ENCODE results near the gene GFRA1. TPM values are rescaled to one million over a fixed set of nuclear protein-coding genes. Genes with fewer than 3 reads are reported as not detected.

Gene GFRA1
- total RNA-seq, 1 donor from 2014 or later = 7.3 TPM

DNA sequence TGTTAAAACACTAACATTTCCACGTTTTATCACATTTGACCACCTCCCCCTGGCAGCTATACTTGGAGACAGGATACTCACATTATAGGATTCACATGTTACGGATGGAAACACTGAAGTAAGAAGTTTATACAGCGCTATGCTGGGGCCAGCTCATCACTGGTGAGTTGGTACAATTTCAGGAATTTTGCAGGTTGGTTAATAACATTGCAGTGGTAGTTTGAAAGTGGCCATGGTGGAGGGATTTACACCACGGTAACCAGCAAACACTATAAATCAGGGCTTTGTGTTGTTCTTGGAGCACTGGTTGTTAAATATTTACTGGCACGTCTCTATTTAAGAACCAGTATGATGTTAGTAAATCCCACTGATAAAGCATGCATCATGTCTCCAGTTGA lies 174.0 kb downstream of the GFRA1 start:
- ATAC-seq (no peak), DNase-seq (ENCODE audit: missing footprints) (no peak)

DNA sequence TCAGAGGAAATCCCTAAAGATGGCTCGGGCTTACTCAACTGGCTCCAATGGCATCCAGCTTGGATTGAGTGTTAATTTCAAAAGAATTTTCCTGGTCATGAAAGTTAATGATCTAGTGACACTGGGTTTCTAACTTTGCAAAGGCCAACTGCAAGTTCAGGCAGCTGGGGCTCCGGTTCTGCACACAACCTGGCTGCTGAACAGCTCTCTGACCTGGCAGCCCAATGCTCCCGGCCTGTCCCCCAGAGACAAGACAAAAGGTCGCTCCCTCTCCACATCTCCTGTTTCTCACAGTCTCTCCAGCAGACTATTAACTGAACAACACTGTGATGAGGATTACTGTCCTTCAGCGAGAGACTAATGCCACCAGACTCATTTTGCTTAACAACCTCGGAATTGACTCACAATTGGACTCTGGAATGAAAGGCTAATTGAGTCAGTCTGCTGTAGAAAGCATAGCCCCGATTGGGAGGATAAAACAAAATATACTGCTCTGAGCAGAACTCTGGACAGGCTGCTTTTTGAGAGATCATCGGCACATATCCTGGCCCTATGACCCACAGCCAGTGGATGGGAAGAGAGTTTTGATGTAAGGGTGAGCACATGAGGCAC lies 174.5 kb downstream of the GFRA1 start:
- DNase-seq (ENCODE audit: missing footprints) = no peak
- intact Hi-C loops (cut with DNase I) = no loop called here
- no peak for ATAC-seq

More for the DNA sequence above, 174.0 kb downstream of the GFRA1 start:
- intact Hi-C loops (cut with DNase I) = no loop called here

GRCh38 chr10:116097239-116097784 lies 175.7 kb downstream of the GFRA1 start:
- intact Hi-C loops (cut with DNase I) = no loop called here
- ATAC-seq = no peak
- DNase-seq (ENCODE audit: missing footprints) = no peak

DNA sequence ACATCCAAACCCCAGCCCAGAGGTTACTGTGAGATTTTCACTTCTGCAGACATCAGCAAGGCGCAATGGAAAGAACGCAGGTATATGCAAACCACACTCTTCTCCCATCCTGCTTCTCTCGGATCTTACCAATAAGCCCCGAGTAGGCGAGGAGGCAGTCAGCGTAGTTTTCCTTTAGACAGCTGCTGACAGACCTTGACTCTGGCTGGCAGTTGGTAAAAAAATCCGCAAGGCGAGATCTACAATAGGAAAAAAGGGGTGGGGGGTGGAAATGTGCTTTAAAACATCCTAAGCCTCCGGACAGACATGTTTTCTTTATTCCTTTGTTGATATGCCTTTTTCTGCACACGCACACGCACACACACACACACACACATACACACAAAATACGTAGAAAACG lies 176.5 kb downstream of the GFRA1 start:
- intact Hi-C loops (cut with DNase I) = no loop called here
- ATAC-seq (no peak), DNase-seq (ENCODE audit: missing footprints) (no peak)

- no peak for ATAC-seq
- intact Hi-C loops (cut with DNase I) = no loop called here
- no peak for DNase-seq (ENCODE audit: missing footprints)
Measured at GRCh38 chr10:116094356-116094755, 178.7 kb downstream of the GFRA1 start.

DNA sequence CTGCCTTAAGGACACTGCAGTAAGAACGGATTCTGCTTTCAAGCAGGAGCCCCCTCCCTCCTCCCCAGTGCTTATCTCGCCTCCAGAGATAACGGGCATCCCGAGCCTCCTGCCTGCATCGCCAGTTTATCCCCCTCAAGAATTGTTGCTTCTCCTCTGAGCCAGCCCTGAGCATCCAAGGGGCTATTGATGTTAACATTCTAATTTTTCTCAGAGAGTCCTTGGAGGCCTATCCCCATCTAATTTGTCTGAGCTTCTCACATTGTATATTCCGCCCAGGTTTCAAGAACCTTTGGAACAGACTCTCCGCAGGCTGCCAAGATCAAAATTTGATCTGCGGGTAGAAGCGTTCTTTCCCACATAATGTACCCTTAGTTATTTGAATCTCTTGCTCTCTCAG lies 180.0 kb downstream of the GFRA1 start:
- intact Hi-C loops (cut with DNase I) = no loop called here
- DNase-seq (ENCODE audit: missing footprints) (no peak), ATAC-seq (no peak)

DNA sequence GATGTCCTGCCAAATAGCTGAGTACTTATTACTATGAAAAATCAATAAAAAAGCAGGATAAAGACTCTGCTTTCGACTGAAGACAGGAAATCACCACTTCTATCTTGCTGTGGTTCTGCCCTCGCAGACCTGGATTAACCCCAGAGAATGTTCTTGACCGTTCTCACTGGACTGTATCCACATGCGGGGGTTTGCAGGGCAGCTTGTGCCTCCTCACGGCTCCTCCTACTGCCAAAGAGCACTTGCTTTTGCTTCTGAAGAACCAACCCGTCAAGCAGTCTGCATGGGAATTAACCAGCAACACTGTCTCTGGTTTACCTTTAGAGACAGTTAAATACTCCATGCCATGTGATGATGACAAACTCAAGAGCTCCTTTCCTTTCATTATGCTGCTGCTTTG lies 184.0 kb downstream of the GFRA1 start:
- intact Hi-C loops (cut with DNase I) = no loop called here
- DNase-seq (ENCODE audit: missing footprints) (no peak), ATAC-seq (no peak)

DNA sequence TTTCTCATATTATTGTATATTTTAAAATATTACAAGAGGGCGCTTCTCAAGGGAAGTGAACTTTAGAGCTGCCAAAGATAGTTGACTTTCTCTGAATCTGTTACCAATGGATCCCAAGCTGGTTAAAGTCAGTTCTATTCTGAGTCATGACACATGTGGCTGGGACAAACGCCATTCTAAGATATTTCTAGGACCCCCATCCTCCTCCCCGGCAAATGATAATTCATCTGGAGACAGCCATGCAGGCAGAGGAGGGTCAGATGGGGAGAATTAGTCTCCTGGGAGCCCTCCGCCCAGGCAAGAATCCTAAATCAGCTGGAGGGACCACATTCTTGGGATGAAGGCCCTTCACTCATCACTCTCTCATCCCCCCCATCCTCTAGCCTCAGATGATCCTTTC lies 187.7 kb downstream of the GFRA1 start:
- ATAC-seq = peak; percentile 39
- DNase-seq (ENCODE audit: missing footprints) = no peak

GRCh38 chr10:116084161-116084560 lies 188.8 kb downstream of the GFRA1 start:
- intact Hi-C loops (cut with DNase I) = no loop called here
- no peak for ATAC-seq
- DNase-seq (ENCODE audit: missing footprints) = no peak

More for the DNA sequence above, 187.7 kb downstream of the GFRA1 start:
- intact Hi-C loops (cut with DNase I) = no loop called here

- DNase-seq (ENCODE audit: missing footprints) (no peak), ATAC-seq (no peak)
- intact Hi-C loops (cut with DNase I) = no loop called here
Measured at GRCh38 chr10:116083226-116083762, 189.7 kb downstream of the GFRA1 start.

DNA sequence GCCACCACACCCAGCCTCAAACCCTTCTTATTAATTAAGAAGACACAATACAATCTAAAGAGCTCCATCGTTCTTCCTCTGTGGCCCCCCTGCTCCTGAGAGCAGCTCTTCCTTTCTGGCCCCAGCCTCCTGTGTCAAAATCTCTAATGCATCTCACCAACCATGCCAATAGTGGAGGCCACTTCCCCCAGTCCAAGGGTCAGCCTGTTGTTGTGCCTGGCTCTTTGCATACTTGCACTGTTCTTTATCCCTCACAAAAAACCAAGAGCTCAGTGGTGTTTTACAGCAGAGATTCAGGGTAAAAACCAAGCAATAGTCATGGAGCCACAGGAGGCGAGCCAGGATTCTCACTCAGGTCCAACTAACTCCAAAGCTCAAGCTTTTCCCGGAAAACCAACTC lies 190.2 kb downstream of the GFRA1 start:
- intact Hi-C loops (cut with DNase I) = no loop called here
- ATAC-seq = no peak
- no peak for DNase-seq (ENCODE audit: missing footprints)

DNA sequence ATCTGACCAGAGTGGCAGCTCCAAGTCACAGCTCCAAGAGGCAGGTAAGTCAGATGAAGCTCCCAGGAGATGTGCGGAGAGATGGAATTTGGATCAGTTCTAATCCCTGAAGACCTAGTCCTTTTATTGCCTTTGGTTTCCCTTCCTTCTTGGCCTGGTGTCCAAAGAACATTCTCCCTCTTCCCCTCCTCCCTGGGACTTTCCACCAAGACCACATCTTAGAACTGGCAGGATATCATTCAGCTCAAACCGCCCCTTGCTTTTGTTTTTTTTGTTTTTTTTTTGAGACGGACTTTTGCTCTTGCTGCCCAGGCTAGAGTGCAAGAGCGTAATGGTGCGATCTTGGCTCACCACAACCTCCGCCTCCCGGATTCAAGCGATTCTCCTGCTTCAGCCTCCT lies 190.8 kb downstream of the GFRA1 start:
- DNase-seq (ENCODE audit: missing footprints) (no peak), ATAC-seq (no peak)
- intact Hi-C loops (cut with DNase I) = no loop called here

DNA sequence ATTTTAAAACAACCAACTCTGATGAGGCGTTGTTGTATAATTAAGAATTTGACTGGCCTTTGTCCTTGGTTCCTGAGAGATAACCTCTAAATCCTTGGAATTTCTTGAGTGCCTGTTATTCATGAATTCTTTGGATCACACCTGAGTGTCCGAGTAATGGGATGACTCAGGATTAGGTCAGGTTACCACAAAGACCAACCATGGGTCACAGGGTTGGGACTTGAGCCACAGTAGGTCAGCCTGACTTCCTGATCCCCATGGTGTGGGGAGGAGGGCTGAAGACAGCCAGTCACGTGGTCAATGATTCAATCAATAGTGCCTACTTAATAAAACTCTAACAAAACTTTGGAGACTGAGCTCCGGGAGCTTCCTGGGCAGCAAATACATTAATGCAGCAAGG lies 192.5 kb downstream of the GFRA1 start:
- ATAC-seq = no peak
- no peak for DNase-seq (ENCODE audit: missing footprints)
- intact Hi-C loops (cut with DNase I) = no loop called here

DNA sequence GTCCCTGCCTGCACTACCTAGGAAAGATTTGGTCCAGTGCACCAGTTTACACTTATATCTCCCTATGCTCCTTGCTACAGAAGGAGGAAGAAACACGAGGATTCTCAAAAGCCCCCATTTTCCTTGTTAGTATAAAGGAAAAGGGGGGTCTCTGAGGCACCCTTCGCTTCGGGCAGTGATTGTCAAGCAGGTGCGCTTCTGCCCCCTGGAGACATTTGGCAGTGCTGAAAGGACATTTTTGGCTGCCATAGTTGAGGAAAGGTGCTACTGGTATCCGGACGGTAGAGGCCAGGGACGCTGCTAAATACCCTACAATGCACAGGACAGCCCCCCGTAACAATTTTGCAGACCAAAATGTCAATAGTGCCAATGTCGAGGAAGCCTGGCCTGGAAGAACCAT lies 193.7 kb downstream of the GFRA1 start:
- ATAC-seq = no peak
- intact Hi-C loops (cut with DNase I) = no loop called here
- no peak for DNase-seq (ENCODE audit: missing footprints)

GRCh38 chr10:116076621-116077020 lies 196.4 kb downstream of the GFRA1 start:
- DNase-seq (ENCODE audit: missing footprints) (no peak), ATAC-seq (no peak)
- intact Hi-C loops (cut with DNase I) = no loop called here

DNA sequence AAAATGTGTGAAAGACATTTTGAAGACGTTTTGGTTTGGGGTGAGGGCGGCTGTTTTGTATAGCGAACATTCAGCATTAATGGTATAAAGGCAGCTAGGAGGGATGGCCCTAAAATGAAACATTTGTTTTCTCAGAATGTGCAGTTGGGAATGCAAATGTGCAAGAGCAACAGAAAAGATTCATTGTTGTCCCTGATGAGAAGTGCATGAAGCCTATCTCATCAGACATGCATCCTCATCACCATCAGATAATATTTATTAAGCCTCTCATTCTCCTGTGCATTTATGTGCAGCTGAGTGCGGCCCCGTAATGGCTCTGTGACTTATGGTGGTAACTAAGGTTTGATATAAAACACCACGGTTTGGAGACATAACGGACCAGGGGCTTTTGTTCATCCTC lies 199.5 kb downstream of the GFRA1 start:
- no peak for ATAC-seq
- intact Hi-C loops (cut with DNase I) = no loop called here

DNA sequence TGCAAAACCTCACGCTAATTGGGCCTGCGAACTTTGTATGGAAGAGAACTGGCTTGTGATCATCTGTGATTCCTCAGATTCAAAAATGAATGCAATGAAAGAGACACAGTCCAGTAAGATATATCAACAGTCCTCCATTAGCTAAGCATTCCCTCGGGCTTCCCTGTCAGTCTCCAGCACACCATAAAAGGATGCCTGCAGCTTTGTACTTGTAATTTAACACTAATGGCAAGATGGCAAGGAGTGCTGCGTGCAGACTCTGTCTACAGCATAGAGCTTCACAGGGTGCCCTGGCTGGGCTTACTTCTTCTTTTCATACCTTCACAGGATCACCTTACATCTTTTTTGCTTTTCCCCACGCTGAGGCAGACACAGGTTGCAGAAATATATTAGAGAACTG lies 200.0 kb downstream of the GFRA1 start:
- ATAC-seq (no peak), DNase-seq (ENCODE audit: missing footprints) (no peak)
- intact Hi-C loops (cut with DNase I) = no loop called here

More for the DNA sequence above, 199.5 kb downstream of the GFRA1 start:
- DNase-seq (ENCODE audit: missing footprints) = no peak

DNA sequence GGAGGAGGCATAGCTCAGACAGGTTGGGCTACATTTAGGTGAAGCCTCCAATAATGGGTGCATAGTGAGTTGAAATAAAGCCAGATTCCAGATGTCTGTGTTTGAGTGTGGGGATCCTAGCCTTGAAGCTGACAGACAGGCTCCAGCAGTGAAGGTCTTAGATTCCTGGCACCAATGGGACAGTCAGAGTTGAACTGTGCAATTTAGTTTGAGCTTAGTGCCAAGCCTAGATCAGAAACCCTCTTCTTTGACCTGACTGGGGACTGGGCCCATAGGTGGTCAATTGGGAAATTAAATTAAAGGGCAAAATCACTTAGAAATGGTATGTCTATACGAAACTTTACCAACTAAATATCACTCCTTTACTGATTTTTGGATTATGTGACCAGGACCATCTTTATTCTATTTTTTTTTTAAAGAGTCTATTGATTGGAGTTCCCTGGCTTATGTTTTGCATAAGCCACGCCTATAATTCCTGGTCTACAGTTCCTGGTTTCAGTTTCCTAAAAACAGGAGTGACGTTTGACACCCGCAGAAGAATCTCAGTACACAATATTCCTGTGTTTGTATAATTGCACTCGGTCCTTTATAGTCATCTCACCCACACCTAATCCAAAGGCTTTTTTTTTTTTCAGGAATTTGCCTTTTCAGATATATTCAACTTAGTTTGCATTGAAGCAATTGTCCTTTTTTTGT lies 201.4 kb downstream of the GFRA1 start:
- intact Hi-C loops (cut with DNase I) = no loop called here
- ATAC-seq = no peak
- DNase-seq (ENCODE audit: missing footprints) = no peak

DNA sequence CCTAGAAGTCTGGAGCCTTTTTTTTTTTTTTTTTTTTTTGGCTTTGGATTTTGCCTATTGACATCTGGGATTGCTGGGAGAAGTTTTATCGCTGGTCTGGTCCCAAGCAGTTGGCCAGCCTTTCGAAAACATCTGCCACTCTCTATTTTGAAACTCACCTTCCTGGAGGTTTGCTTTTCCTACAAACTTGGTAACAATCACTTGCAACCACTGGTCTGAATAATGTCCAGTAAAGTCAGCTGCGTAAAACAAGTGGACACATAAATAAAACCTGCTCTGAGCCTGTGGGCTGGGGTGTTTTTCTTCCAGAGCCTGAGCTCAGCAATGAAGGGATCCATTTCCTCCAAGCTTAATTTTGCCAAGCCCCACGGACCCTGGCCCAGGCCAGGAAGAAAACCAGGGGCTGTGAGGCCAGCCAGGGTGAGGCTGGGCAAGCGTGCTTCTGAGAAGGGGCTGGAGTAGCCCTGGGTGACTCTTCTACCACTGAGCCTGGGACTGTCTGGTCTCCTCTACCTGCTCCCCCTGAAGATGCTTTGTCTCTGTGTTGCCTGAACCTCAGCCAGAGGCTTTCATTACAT lies 202.2 kb downstream of the GFRA1 start:
- intact Hi-C loops (cut with DNase I) = no loop called here

GRCh38 chr10:116069856-116070255 lies 203.2 kb downstream of the GFRA1 start:
- intact Hi-C loops (cut with DNase I) = no loop called here
- no peak for DNase-seq (ENCODE audit: missing footprints)
- no peak for ATAC-seq

More for the DNA sequence above, 202.2 kb downstream of the GFRA1 start:
- DNase-seq (ENCODE audit: missing footprints) (no peak), ATAC-seq (no peak)

All from Right ventricle myocardium inferior (tissue), 1 donor.